ENCODE data around the gene SYT7. TPM values are rescaled to one million over a fixed set of nuclear protein-coding genes. Genes with fewer than 3 reads are reported as not detected.

The SYT7 gene
- total and polyA plus RNA-seq, 2 donors = 0.14 to 1.3 TPM

DNA sequence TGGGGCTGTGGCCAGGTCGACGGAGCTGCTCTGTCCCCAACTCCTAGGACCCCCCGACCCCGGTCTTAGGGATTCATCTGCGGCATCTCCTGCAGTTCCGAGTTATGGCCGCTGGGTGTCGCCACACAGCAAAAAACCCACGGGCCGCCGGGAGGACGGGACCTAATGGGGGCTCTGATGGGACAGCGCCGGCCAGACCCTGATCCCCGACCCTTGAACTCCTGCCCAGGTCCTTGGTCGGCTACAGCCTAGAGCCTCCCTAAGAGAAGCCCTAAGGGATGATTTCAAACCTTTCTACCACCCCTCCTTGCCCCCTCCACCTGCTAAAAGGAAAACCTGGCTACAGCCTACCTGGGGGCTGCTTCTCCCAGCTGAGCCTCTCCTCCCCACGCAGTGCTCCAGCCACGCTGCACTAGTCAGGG, 103.1 kb downstream of the SYT7 start:
- 8% methylated on average over 18 of the region's 18 CpGs for WGBS
- Histone ChIP-seq H3K27me3 (ENCODE audit: control insufficient read depth in 2 of 2, insufficient read depth in 1 of 2, low read length in 1 of 2) (peaks cover 0 to 22% of the 10 kb centered on the region in 2 donors), H3K9me3 (ENCODE audit: control insufficient read depth in 2 of 2, insufficient read depth in 1 of 2, low read length in 1 of 2) (no peaks in the 10 kb centered on the region), H3K36me3 (ENCODE audit: control insufficient read depth in 2 of 2, insufficient read depth in 2 of 2, low read length in 1 of 2) (peaks cover 5 to 6% of the 10 kb centered on the region in 2 donors), H3K27ac (ENCODE audit: low read depth in 1 of 2, low read length in 1 of 2) (no peak overlapping the region), H3K4me3 (ENCODE audit: low read length in 2 of 2) (no peak overlapping the region), H3K4me1 (ENCODE audit: control insufficient read depth in 2 of 2, insufficient read depth in 2 of 2, low read length in 2 of 2) (no peaks in the 10 kb centered on the region)
- DNase-seq (ENCODE audit: low read depth in 6 of 9, low spot score in 9 of 9) = peak in 6 of 9 donors; percentile 6 to 54 (median 32)

DNA sequence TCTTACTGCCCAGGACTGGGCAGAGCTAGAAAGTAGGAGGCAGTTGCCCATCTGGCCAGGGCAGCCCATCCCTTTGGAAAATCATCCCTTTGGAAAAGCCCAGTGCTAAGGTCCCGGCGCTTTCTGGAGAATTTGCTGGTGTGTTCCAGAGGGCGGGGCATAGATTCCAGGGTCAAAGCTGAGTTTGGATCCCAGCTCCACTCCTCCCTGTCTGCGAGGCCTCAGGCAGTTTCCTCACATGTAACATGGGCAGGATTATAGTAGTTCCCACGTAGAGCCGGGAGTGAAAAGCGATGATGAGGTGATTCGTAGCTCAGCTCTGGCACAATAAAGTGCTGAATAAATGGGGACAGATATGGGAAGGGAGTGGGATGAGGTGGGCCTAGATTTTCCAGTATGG, 103.8 kb downstream of the SYT7 start:
- WGBS = 84% methylated on average over 8 of the region's 8 CpGs
- Histone ChIP-seq H3K36me3 (ENCODE audit: control insufficient read depth in 2 of 2, insufficient read depth in 2 of 2, low read length in 1 of 2) (peaks cover 5 to 6% of the 10 kb centered on the region in 2 donors), H3K27ac (ENCODE audit: low read depth in 1 of 2, low read length in 1 of 2) (no peak overlapping the region), H3K9me3 (ENCODE audit: control insufficient read depth in 2 of 2, insufficient read depth in 1 of 2, low read length in 1 of 2) (no peaks in the 10 kb centered on the region), H3K27me3 (ENCODE audit: control insufficient read depth in 2 of 2, insufficient read depth in 1 of 2, low read length in 1 of 2) (peaks cover 0 to 15% of the 10 kb centered on the region in 2 donors), H3K4me3 (ENCODE audit: low read length in 2 of 2) (no peak overlapping the region), H3K4me1 (ENCODE audit: control insufficient read depth in 2 of 2, insufficient read depth in 2 of 2, low read length in 2 of 2) (no peaks in the 10 kb centered on the region)
- no peak for DNase-seq (ENCODE audit: low read depth in 6 of 9, low spot score in 9 of 9)

DNA sequence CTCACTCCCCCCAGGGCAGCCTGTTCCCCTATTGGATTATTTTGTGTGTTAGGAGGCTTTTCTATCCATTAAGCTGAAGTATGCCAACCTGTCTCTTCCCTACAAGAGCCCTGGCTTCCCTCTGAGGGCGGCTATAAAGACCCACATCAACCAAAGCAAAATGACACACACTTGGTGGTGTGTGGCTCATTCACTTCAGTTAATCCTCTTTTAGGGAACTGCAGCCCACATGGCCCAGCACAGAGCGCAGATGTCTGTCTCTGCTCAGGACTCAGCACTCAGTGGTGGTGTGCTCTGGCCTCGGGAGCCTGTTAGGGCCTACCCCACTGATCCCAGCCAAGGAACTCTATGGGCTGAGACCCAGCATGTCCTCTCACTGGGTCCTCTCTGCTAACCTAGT, 104.5 kb downstream of the SYT7 start:
- DNase-seq (ENCODE audit: low read depth in 6 of 9, low spot score in 9 of 9) = no peak
- 97% methylated on average over 3 of the region's 3 CpGs for WGBS

DNA sequence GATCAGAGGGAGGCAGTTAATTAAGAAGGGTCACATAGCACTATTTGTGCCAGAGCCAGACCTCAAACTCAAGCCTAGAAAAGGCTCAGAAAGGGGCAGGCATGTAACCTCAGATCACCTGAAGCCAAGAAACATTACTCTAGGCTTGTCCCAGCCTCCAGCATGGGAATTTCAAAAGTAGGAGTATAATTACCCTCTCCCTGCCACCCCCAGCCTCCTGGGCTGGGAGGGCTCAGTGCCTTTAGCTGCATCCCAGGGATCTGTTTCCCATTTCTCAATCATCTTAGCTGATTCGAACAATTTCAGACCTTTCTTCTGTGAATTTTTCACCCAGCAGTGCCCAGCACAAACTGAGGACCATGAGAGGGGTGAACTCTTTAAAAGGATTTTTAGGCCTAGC, 105.4 kb downstream of the SYT7 start:
- WGBS = 94% methylated on average over 1 of the region's 1 CpG
- peaks cover 0 to 3% of the 10 kb centered on the region in 2 donors for H3K4me1 ChIP-seq (ENCODE audit: control insufficient read depth in 2 of 2, insufficient read depth in 2 of 2, low read length in 2 of 2)
- H3K27ac ChIP-seq (ENCODE audit: low read depth in 1 of 2, low read length in 1 of 2) = no peak overlapping the region
- peaks cover 9 to 12% of the 10 kb centered on the region in 2 donors for H3K36me3 ChIP-seq (ENCODE audit: control insufficient read depth in 2 of 2, insufficient read depth in 2 of 2, low read length in 1 of 2)
- H3K4me3 ChIP-seq (ENCODE audit: low read length in 2 of 2) = no peak overlapping the region
- no peak for DNase-seq (ENCODE audit: low read depth in 6 of 9, low spot score in 9 of 9)
- peaks cover 0 to 5% of the 10 kb centered on the region in 2 donors for H3K27me3 ChIP-seq (ENCODE audit: control insufficient read depth in 2 of 2, insufficient read depth in 1 of 2, low read length in 1 of 2)
- no peaks in the 10 kb centered on the region for H3K9me3 ChIP-seq (ENCODE audit: control insufficient read depth in 2 of 2, insufficient read depth in 1 of 2, low read length in 1 of 2)

More for the DNA sequence above, 104.5 kb downstream of the SYT7 start:
- no peaks in the 10 kb centered on the region for H3K9me3 ChIP-seq (ENCODE audit: control insufficient read depth in 2 of 2, insufficient read depth in 1 of 2, low read length in 1 of 2)
- peaks cover 0 to 9% of the 10 kb centered on the region in 2 donors for H3K27me3 ChIP-seq (ENCODE audit: control insufficient read depth in 2 of 2, insufficient read depth in 1 of 2, low read length in 1 of 2)
- H3K36me3 ChIP-seq (ENCODE audit: control insufficient read depth in 2 of 2, insufficient read depth in 2 of 2, low read length in 1 of 2) = peaks cover 5 to 6% of the 10 kb centered on the region in 2 donors
- H3K4me1 ChIP-seq (ENCODE audit: control insufficient read depth in 2 of 2, insufficient read depth in 2 of 2, low read length in 2 of 2) = peaks cover 0 to 3% of the 10 kb centered on the region in 2 donors
- no peak overlapping the region for H3K4me3 ChIP-seq (ENCODE audit: low read length in 2 of 2)
- no peak overlapping the region for H3K27ac ChIP-seq (ENCODE audit: low read depth in 1 of 2, low read length in 1 of 2)

DNA sequence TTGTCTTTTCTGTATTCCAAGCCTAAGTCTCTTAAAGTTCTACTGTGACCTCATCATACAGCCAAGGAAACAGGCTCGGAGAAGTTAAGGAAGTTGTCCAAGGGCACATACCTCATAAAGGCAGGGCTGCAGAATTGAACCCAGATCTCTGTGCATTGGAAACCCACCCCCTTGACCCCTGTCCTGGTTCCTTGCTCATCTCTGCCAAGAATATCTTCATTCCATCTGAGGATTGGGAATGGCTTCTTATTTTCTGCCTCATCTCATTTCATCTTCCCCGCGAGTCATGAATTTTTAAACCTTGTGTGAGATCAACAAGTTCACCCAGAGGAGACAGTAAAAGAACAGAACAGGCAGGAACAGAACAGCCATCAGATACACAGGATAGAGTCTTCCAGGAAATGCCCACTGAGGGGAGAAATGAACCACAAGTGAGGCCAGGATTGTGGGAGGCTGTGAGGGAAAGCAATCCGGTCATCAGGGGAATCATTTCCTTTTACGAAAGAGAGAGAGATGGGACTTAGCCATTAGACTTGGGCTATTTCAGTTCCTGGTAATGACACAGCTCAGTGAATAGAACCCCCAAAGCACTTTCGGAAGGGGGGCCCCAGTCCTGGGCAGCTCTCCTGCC, 106.7 kb downstream of the SYT7 start:
- WGBS = 96% methylated on average over 6 of the region's 6 CpGs
- no peak overlapping the region for H3K27ac ChIP-seq (ENCODE audit: low read depth in 1 of 2, low read length in 1 of 2)
- H3K9me3 ChIP-seq (ENCODE audit: control insufficient read depth in 2 of 2, insufficient read depth in 1 of 2, low read length in 1 of 2) = no peaks in the 10 kb centered on the region

DNA sequence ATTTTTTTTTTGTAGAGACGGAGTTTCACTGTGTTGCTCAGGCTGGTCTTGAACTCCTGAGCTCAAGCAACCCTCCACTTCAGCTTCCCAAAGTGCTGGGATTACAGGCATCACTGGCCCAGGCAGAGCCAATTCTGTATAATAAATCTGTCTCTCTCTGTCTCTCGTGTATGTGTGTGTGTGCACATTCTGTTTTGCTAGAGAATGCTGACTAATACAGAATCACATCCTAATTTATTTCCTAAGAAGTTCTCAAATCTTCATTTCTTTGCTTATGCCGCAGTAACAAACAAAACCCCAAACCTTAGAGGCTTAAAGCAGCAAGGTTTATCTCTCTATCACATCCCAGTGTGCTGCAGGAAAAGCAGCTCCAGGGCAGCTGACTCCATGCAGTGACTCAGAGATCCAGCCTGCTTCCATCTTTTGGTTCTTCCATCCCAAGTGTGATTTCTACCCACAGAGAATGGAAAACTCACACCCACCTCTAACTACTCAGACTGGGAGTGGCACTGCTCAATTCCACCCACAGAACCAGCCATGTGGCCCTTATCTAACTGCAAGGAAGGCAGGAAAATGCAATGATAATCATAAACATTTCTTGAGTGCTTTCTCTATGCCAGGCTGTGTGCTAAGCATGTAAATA, 107.4 kb downstream of the SYT7 start:
- Histone ChIP-seq H3K4me1 (ENCODE audit: control insufficient read depth in 2 of 2, insufficient read depth in 2 of 2, low read length in 2 of 2) (peaks cover 0 to 3% of the 10 kb centered on the region in 2 donors), H3K36me3 (ENCODE audit: control insufficient read depth in 2 of 2, insufficient read depth in 2 of 2, low read length in 1 of 2) (peaks cover 12 to 15% of the 10 kb centered on the region in 2 donors), H3K4me3 (ENCODE audit: low read length in 2 of 2) (no peak overlapping the region), H3K27ac (ENCODE audit: low read depth in 1 of 2, low read length in 1 of 2) (no peak overlapping the region), H3K9me3 (ENCODE audit: control insufficient read depth in 2 of 2, insufficient read depth in 1 of 2, low read length in 1 of 2) (no peaks in the 10 kb centered on the region), H3K27me3 (ENCODE audit: control insufficient read depth in 2 of 2, insufficient read depth in 1 of 2, low read length in 1 of 2) (peaks cover 0 to 5% of the 10 kb centered on the region in 2 donors)
- WGBS = 94% methylated on average over 3 of the region's 3 CpGs
- DNase-seq (ENCODE audit: low read depth in 6 of 9, low spot score in 9 of 9) = no peak

More for the DNA sequence above, 106.7 kb downstream of the SYT7 start:
- DNase-seq (ENCODE audit: low read depth in 6 of 9, low spot score in 9 of 9) = no peak
- Histone ChIP-seq H3K4me1 (ENCODE audit: control insufficient read depth in 2 of 2, insufficient read depth in 2 of 2, low read length in 2 of 2) (peaks cover 0 to 3% of the 10 kb centered on the region in 2 donors), H3K36me3 (ENCODE audit: control insufficient read depth in 2 of 2, insufficient read depth in 2 of 2, low read length in 1 of 2) (peaks cover 12 to 13% of the 10 kb centered on the region in 2 donors), H3K4me3 (ENCODE audit: low read length in 2 of 2) (no peak overlapping the region), H3K27me3 (ENCODE audit: control insufficient read depth in 2 of 2, insufficient read depth in 1 of 2, low read length in 1 of 2) (peaks cover 0 to 5% of the 10 kb centered on the region in 2 donors)

DNA sequence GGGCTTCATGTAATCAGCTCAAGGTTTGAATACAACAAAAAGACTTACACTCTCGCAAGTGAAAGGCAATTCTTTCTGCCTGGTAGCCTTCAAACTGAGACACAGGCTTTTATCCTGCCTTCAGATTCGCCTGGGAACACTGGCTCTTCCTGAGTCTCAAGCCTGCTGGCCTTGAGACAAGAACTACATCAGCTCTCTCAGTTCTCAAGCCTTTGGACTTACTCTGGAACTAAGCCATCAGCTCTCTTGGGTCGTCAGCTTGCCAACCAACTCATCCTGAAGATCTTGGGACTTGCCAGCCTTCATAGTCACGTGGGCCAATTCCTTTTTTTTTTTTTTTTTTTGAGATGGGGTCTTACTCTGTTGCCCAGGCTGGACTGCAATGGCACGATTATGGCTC, 108.0 kb downstream of the SYT7 start:
- Histone ChIP-seq H3K4me1 (ENCODE audit: control insufficient read depth in 2 of 2, insufficient read depth in 2 of 2, low read length in 2 of 2) (peaks cover 0 to 3% of the 10 kb centered on the region in 2 donors), H3K9me3 (ENCODE audit: control insufficient read depth in 2 of 2, insufficient read depth in 1 of 2, low read length in 1 of 2) (no peaks in the 10 kb centered on the region), H3K27ac (ENCODE audit: low read depth in 1 of 2, low read length in 1 of 2) (peak overlapping the region in 1 of 2 donors; percentile 18), H3K27me3 (ENCODE audit: control insufficient read depth in 2 of 2, insufficient read depth in 1 of 2, low read length in 1 of 2) (peaks cover 0 to 2% of the 10 kb centered on the region in 2 donors), H3K4me3 (ENCODE audit: low read length in 2 of 2) (no peak overlapping the region), H3K36me3 (ENCODE audit: control insufficient read depth in 2 of 2, insufficient read depth in 2 of 2, low read length in 1 of 2) (peaks cover 12 to 15% of the 10 kb centered on the region in 2 donors)
- no peak for DNase-seq (ENCODE audit: low read depth in 6 of 9, low spot score in 9 of 9)
- WGBS = 96% methylated on average over 5 of the region's 5 CpGs

DNA sequence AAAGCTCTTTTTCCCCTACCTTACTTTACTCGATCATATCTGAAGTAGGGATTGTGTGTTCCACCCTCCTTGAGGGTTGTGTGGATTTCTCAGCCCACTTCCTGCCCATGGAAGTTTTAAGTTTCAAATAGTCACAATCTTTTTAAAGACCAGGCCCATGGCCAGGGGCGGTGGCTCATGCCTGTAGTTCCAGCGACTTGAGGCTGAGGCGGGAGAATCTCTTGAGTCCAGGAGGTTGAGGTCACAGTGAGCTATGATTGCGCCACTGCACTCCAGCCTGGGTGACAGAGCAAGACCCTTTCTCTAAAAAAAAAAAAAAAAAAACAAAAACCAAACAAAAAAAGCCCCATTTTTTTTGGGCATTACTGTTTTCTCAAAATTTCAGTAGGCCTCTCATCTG, 108.6 kb downstream of the SYT7 start:
- DNase-seq (ENCODE audit: low read depth in 6 of 9, low spot score in 9 of 9) = no peak
- 93% methylated on average over 5 of the region's 5 CpGs for WGBS

DNA sequence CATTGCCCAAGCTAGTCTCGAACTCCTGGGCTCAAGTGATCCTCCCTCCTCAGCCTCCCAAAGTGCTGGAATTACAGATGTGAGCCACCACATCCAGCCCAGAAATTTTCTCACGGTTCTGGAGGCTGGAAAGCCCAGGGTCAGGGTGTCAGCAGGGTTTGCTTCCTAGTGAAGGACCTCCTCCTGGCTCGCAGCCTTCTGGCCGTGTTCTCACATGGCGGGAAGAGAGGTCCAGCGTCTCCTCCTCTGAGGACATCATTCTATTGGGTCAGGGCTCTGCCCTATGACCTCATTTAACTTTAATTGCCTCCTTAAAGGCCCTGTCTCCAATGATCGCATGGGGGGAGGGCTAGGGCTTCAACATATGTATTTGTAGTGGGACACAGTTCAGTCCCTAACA, 112.9 kb downstream of the SYT7 start:
- Histone ChIP-seq H3K4me1 (ENCODE audit: control insufficient read depth in 2 of 2, insufficient read depth in 2 of 2, low read length in 2 of 2) (peaks cover 0 to 3% of the 10 kb centered on the region in 2 donors), H3K4me3 (ENCODE audit: low read length in 2 of 2) (no peak overlapping the region), H3K27me3 (ENCODE audit: control insufficient read depth in 2 of 2, insufficient read depth in 1 of 2, low read length in 1 of 2) (no peaks in the 10 kb centered on the region), H3K9me3 (ENCODE audit: control insufficient read depth in 2 of 2, insufficient read depth in 1 of 2, low read length in 1 of 2) (no peaks in the 10 kb centered on the region), H3K27ac (ENCODE audit: low read depth in 1 of 2, low read length in 1 of 2) (no peak overlapping the region), H3K36me3 (ENCODE audit: control insufficient read depth in 2 of 2, insufficient read depth in 2 of 2, low read length in 1 of 2) (peaks cover 9 to 10% of the 10 kb centered on the region in 2 donors)
- DNase-seq (ENCODE audit: low read depth in 6 of 9, low spot score in 9 of 9) = no peak
- 96% methylated on average over 7 of the region's 7 CpGs for WGBS

More for the DNA sequence above, 108.6 kb downstream of the SYT7 start:
- Histone ChIP-seq H3K4me1 (ENCODE audit: control insufficient read depth in 2 of 2, insufficient read depth in 2 of 2, low read length in 2 of 2) (peaks cover 0 to 3% of the 10 kb centered on the region in 2 donors), H3K27me3 (ENCODE audit: control insufficient read depth in 2 of 2, insufficient read depth in 1 of 2, low read length in 1 of 2) (no peaks in the 10 kb centered on the region), H3K9me3 (ENCODE audit: control insufficient read depth in 2 of 2, insufficient read depth in 1 of 2, low read length in 1 of 2) (no peaks in the 10 kb centered on the region), H3K36me3 (ENCODE audit: control insufficient read depth in 2 of 2, insufficient read depth in 2 of 2, low read length in 1 of 2) (peaks cover 12 to 15% of the 10 kb centered on the region in 2 donors), H3K4me3 (ENCODE audit: low read length in 2 of 2) (no peak overlapping the region), H3K27ac (ENCODE audit: low read depth in 1 of 2, low read length in 1 of 2) (peak overlapping the region in 1 of 2 donors; percentile 34)
